HUES6 (cell line): ENCODE results near the gene PCDHAC1.
A peak's percentile ranks its signal among the peaks of the same experiment; 100 is the strongest.

Source experiments
- H3K27ac ChIP-seq: 2 replicates; pipeline ENCODE4 v1.7.0; 2013; ENCODE audit warnings: low read depth, mild to moderate bottlenecking, low read length, inconsistent platforms
- H3K27me3 ChIP-seq: 2 replicates; pipeline ENCODE4 v1.6.1; 2013; ENCODE audit warnings: low read length; ENCODE audit not compliant: control insufficient read depth, insufficient read depth
- H3K36me3 ChIP-seq: 2 replicates; pipeline ENCODE4 v1.6.1; 2013; ENCODE audit warnings: low read length; ENCODE audit not compliant: control insufficient read depth, insufficient read depth
- H3K4me1 ChIP-seq: 2 replicates; pipeline ENCODE4 v1.6.1; 2013; ENCODE audit warnings: low read length; ENCODE audit not compliant: control insufficient read depth, insufficient read depth
- H3K4me3 ChIP-seq: 2 replicates; pipeline ENCODE4 v1.5.1; 2013; ENCODE audit warnings: low read depth, low read length
- H3K9ac ChIP-seq: one replicate; pipeline ENCODE4 v1.6.1; 2013; ENCODE audit warnings: mild to moderate bottlenecking, low read length
- H3K9me3 ChIP-seq: 2 replicates; pipeline ENCODE4 v1.6.1; 2013; ENCODE audit warnings: low read depth, low read length; ENCODE audit not compliant: control insufficient read depth, insufficient read depth

Gene PCDHAC1

DNA sequence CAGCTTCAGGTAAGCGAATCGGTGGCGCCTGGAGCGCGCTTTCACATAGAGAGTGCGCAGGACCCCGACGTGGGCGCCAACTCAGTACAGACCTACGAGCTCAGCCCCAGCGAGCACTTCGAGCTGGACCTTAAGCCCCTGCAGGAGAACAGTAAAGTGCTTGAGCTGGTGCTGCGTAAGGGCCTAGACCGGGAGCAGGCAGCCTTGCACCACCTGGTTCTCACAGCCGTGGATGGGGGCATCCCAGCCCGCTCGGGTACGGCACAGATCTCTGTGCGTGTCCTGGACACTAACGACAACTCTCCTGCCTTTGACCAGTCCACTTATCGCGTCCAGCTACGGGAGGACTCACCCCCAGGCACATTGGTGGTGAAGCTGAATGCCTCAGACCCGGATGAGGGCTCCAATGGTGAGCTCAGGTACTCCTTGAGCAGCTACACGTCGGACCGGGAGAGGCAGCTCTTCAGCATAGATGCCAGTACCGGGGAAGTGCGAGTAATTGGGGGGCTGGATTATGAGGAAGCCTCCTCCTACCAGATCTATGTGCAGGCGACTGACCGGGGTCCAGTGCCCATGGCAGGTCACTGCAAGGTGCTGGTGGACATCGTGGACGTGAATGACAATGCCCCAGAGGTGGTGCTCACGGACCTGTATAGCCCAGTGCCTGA lies 41.3 kb downstream of the PCDHAC1 start:
- Histone ChIP-seq H3K27me3 (peaks cover 26% of the 10 kb centered on the region), H3K4me3 (peak overlapping the region; percentile 94), H3K27ac (no peak overlapping the region), H3K4me1 (peaks cover 34% of the 10 kb centered on the region), H3K36me3 (no peaks in the 10 kb centered on the region), H3K9ac (peak overlapping the region; percentile 80), H3K9me3 (no peaks in the 10 kb centered on the region)

- Histone ChIP-seq H3K4me3 (peak overlapping the region; percentile 13; the same call in 1 of the 2 replicates), H3K9ac (no peak overlapping the region), H3K4me1 (peaks cover 33% of the 10 kb centered on the region), H3K27ac (no peak overlapping the region), H3K27me3 (peaks cover 22% of the 10 kb centered on the region), H3K9me3 (no peaks in the 10 kb centered on the region), H3K36me3 (no peaks in the 10 kb centered on the region)
Measured at GRCh38 chr5:140969880-140970279, 43.8 kb downstream of the PCDHAC1 start.

- no peaks in the 10 kb centered on the region for H3K36me3 ChIP-seq
- no peaks in the 10 kb centered on the region for H3K9me3 ChIP-seq
- peaks cover 38% of the 10 kb centered on the region for H3K4me1 ChIP-seq
- H3K4me3 ChIP-seq: no peak overlapping the region
- no peaks in the 10 kb centered on the region for H3K27me3 ChIP-seq
- no peak overlapping the region for H3K27ac ChIP-seq
- no peak overlapping the region for H3K9ac ChIP-seq
Measured at GRCh38 chr5:140973550-140973949, 47.5 kb downstream of the PCDHAC1 start.

DNA sequence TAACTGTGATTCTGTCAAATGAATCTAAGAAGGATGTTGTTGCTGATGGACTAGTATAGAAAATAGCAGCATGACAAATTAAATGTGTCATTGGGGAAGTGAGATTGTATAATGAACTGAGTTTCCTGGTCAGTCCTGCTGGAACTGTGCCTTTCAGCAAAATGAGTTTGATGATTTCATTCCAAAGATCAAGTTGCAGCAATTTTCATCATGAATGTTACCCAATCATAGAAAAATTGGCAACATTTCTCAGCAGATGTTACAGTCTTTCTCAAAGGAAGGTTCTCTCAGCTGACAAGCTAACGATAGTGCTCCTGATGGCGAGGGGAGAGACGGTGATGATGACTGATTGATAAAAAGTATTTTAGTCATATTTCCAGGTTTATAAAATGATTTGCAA lies 50.9 kb downstream of the PCDHAC1 start:
- no peaks in the 10 kb centered on the region for H3K27me3 ChIP-seq
- no peaks in the 10 kb centered on the region for H3K36me3 ChIP-seq
- H3K4me3 ChIP-seq: no peak overlapping the region
- no peak overlapping the region for H3K9ac ChIP-seq
- H3K4me1 ChIP-seq: peaks cover 23% of the 10 kb centered on the region
- no peaks in the 10 kb centered on the region for H3K9me3 ChIP-seq
- no peak overlapping the region for H3K27ac ChIP-seq

DNA sequence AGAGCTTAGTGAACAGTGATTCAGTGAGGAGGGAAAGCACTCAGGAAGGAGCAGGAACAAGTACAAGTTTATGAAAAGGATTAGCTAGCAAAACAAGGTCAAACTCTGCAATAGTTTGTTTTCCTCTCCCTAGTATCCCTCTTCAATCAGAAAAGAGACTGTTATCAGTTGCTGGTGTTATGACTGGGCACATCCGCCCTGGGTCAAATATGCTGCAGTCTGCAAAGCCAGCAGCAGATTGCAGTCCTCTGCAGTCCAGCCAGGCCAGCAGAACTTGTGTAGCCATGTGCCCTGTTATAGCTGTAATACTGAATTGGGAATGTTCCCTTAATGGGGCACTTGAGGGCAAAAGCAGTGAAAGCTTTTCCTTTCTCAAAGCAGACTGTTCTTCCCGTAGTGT lies 52.2 kb downstream of the PCDHAC1 start:
- Histone ChIP-seq H3K27me3 (no peaks in the 10 kb centered on the region), H3K4me3 (no peak overlapping the region), H3K9ac (no peak overlapping the region), H3K9me3 (no peaks in the 10 kb centered on the region), H3K4me1 (peaks cover 23% of the 10 kb centered on the region), H3K36me3 (peaks cover 3% of the 10 kb centered on the region; the same call in 1 of the 2 replicates), H3K27ac (no peak overlapping the region)

- no peak overlapping the region for H3K27ac ChIP-seq
- no peaks in the 10 kb centered on the region for H3K27me3 ChIP-seq
- no peak overlapping the region for H3K4me3 ChIP-seq
- no peaks in the 10 kb centered on the region for H3K9me3 ChIP-seq
- peaks cover 3% of the 10 kb centered on the region; the same call in 1 of the 2 replicates for H3K36me3 ChIP-seq
- H3K4me1 ChIP-seq: peaks cover 17% of the 10 kb centered on the region
- H3K9ac ChIP-seq: no peak overlapping the region
Measured at GRCh38 chr5:140978983-140979382, 52.9 kb downstream of the PCDHAC1 start.
